ENCODE results near the gene METTL16.

GRCh38 chr17:2376107-2376506 lies 135.6 kb downstream of the METTL16 start:
- TF ChIP-seq CTCF (conservative IDR thresholded peaks at IDR 0.05; ENCODE audit: low read depth in 2 of 2): no peak
- TF ChIP-seq EZH2 (IDR thresholded peaks at IDR 0.05; ENCODE audit: low read depth, unreplicated experiment): no peak

All from GM23338 (cell line).